Stimulated activated CD8-positive, alpha-beta memory T cell treated with anti-CD3 and anti-CD28 coated beads, Interleukin-4, amount 100 ng/mL, for 1 hour (primary cell): Measurements from ENCODE around the gene FAM3B.

Experiments
- DNase-seq, 2 donors: peaks; one replicate each; pipeline ENCODE4 v3.0.0-alpha.2; 2020; ENCODE audit warnings: low read depth in 2 of 2, low spot score in 1 of 2

Gene FAM3B

GRCh38 chr21:41393876-41394465 lies 77.4 kb downstream of the FAM3B start:
- DNase-seq: no peak

DNA sequence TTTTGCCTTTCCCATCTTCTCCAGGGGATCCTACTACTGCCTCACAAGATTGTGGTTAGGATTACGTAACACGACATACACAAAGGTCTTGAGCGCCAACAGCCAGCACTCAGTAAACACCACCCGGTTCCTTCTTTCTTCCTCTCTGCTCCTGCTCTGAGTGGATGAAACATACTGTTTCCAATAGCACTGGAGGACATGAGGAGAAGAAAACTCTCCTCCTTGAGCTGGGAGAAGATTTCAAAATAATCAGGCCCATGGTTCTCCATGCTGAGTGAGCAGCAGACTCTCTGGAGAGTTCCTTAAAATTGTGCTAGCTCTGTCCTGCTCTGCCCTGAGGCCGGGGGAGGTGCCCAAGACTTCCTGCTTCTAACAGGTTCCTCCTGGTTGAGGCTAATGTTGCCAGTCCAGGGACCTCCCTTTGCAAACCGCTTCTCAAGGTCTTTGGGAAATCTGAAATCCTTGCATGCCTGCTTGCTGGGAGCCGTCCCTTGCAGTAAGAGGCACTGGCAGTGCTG lies 80.0 kb downstream of the FAM3B start:
- no peak for DNase-seq

- DNase-seq: no peak
These were observed 80.9 kb downstream of the FAM3B start for GRCh38 chr21:41397471-41397891.

GRCh38 chr21:41398251-41398650 lies 81.7 kb downstream of the FAM3B start:
- DNase-seq: no peak

- no peak for DNase-seq
These were observed 82.2 kb downstream of the FAM3B start for GRCh38 chr21:41398831-41399230.

DNA sequence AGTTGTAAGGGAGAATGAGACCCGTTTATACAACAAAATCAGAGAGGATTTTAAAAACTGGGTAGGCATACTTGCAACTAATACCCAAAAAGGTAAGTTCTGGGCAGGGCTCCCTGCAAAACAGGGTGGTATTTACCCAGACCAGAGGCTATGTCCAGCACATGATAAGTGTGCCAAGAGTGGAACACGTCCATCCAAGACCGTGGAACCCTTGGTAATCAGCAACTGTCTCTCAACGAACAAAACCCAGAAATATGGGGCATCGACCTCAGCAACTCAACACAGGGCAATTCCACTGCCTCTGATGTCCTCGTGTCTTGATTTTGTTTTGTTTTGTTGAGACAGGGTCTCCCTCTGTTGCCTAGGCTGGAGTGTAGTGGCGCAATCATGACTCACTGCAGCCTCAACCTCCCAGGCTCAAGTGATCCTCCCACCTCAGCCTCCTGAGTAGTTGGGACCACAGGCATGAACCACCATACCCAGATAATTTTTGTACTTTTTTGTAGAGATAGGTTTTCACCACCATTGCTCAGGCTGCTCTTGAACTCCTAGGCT lies 82.7 kb downstream of the FAM3B start:
- no peak for DNase-seq

- no peak for DNase-seq
These were observed 85.6 kb downstream of the FAM3B start for GRCh38 chr21:41402231-41402630.

DNA sequence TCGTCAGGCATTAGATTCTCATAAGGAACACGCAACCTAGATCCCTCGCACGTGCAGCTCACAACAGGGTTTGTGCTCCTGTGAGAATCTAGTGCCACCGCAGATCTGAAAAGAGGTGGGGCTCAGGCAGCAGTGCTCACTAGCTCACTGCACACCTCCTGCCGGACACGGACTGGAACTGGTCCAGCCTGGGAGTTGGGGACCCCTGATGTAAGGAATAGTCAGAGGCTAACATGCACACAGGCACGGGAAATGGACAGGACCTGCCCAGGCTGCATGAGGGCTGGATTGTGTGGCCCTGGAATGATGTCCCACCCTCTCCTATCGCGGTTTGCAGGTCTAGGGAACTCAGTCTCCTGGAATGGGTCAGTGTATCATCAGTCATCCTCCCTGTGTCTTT lies 86.2 kb downstream of the FAM3B start:
- DNase-seq: no peak

GRCh38 chr21:41403331-41403730 lies 86.7 kb downstream of the FAM3B start:
- DNase-seq: no peak

DNA sequence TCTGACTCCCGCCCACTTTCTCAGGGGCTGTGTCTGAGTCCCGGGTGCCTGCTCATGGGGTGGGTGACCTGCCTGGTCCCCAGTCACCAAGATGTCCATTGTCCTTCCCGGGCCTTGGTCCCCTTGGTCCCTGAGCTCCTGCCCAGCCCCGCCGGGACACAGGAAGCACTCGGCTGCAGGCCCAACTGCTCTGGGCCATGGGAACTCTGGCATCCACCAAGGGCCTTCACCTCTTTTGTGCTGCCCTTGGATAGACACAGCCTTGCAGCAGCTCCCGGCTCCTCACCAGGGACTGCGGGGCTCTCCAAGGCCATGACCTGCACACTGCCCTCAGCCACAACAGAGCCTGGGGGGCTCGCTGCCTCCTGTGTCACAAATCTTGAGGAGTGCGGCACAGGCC lies 87.4 kb downstream of the FAM3B start:
- DNase-seq: no peak

GRCh38 chr21:41405321-41405720 lies 88.7 kb downstream of the FAM3B start:
- no peak for DNase-seq

- DNase-seq: no peak
These were observed 89.7 kb downstream of the FAM3B start for GRCh38 chr21:41406340-41406739.
